CD4-positive, alpha-beta T cell treated with Interleukin-6 at 100 ng/mL for 8 hours (primary cell): ENCODE data around the gene GRB14.

ENCODE experiments used
- DNase-seq: peaks from one replicate; pipeline ENCODE4 v3.0.0-alpha.2; 2020; ENCODE audit warnings: mixed read lengths, low spot score

Gene GRB14

DNA sequence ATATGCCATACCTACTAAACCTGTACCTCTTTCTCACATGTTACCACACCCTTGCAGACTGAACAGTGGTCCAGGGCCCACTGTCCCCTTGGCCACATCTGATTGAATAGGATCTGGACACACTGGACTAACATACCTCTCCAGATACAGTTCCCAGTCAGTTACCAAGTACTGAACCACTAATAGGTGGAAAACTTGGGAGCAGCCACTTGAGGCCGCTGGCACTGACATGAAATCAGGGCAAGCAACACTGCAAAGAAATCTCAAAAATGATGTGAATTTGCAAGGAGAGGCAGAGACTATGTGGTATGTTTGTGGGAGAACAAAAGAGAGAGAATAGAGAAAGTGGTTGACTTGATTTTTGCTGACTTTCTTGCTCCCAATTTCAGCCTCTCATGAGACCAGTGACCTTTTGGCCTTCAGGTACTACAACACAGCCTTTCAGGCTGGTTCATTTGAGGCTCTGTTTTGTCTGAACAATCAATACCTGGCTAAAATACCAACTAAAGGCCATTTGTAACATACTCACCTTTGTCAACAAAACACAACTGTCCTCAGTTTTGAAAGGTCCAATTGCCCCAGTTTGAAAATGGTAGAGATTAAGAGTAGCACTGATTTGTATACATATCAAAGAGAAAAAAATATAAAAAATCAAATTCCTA lies 7.8 kb downstream of the GRB14 start:
- DNase-seq, result no peak

DNA sequence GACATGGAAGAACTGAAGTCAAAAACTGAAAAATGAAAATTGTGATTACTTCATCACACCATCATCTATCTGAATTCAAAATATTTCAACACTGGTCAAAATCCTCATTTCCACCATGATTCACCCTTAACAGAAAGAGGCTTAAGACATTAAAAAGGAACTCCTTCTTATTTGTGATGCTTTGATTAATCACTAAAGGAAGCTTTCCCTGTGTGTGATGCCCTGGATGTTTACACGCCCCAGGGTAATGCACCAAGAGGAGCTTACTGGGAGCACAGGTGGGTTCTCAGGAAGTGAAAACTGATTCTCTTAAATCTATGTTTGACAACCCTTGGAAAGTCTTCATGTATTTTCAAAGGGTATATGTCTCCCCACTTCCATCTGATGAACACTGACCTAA lies 11.5 kb downstream of the GRB14 start:
- DNase-seq, result no peak

DNA sequence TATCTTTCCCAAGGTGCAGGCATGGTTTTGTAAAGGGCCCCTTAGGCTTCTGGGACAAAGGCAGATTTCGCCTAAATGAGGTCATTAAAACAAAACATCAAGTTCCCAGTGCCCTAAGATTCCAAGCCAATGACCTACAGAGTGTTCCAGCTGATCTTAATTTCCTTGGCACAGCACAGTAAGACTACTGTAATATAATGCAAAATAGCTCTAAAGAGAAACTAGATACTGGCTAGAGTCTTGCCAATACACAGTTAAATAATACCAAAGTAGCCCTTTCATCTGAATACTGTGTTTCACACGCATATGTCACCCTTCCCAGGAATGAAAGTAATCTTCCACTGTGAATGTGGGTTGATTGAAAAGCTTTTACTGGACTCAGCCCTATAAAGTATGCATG lies 14.7 kb downstream of the GRB14 start:
- no peak for DNase-seq

DNA sequence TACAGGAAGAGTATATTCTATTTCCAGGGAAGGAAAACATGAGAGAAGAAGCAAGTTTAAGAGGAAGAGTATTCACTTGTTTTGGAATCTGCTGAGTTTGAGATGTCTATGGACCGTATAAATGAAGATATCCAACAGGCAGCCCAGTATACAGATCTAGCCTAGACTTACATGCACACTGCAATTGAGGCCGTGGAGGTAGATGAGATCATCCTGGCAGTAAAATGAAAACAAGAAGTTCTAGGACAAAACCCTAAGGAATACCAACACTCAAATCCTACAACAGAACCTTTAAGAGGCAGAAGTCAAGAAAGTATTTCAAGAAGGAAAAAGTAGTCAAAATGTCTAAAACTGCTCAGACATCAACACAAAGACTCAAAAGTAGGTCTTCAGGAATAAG lies 16.0 kb downstream of the GRB14 start:
- no peak for DNase-seq

DNA sequence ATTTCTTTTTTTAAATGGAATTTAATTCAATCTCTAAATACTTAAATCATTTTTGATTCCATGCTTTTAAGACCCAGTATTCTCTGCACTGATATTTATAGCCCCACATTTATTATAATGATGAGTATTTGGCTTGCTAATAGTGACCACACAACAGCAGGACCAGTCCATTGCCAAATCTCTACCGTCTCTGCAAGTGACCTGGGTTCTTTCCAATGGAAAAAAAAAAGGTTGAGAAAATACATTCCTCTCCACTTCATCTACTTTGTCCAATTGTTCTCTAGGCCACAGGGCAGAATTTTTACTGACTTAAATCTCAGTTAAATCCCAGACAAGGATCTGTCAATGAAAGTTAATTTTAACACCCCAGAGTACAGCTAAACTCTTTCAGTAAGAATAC lies 20.5 kb downstream of the GRB14 start:
- no peak for DNase-seq

DNA sequence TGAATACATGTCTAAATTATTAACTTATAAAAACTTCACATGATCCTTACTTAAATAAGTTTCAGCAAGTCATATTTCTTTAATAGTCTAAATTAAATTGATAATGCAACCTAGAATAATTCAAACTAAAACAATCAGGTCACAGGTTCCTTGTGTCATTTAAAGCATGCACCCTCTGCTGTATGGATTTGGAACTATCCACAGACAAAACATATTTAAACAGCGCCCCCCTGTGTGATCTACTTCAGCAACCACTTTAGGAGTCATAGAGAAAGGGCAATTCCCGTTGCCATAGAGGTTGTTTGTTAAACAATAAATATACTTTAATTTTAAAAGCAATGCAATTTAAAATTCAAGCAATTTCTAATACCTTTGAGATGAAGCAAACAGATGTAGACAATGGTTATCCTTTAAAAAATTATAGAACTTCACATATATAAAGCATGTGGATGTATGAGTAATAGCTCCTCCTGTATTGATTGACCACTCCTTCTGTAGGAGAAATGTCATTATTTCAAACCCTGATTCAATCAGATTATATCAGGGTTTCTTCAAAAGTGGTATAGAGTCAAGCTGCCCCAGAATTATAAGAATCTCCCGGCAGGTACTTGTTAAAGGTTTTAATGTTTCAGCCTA lies 21.2 kb downstream of the GRB14 start:
- DNase-seq, result no peak

DNA sequence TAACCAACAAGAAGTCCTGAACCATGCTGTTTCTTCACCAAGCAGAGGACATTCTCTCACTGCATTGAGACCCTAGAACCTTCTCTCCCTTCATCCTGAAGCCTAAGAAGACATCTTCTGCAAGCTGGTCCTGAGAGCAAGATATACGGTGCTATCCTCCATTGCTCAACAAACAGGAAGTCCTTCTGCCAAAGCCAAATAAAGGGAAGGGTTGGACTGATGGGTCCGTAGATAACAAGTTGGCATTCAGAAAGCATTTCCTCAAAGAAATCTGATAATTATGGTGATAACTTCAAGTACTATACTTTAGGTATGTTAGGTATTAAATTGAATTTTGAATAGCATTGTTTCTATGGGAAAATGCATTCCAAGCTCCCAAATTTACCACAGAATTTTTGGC lies 23.3 kb downstream of the GRB14 start:
- no peak for DNase-seq

DNA sequence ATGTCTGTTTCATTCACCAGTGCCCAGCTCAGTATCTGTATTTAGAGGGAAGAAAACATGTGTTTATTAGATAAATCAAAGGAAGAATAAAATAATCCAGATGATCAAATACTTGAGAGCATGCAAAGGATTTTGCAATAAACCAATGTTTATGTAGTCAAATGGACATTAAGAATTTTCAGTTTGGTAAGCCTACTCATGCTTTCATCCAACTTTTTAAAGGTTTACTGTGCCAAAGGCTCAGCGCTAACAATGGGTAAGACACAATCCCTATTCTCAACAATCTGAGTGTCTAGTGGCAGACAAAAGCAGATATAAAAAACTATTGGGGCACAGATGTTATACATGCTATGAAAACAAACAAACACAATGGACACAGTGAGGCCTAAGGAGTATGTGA lies 26.3 kb downstream of the GRB14 start:
- DNase-seq, result no peak

DNA sequence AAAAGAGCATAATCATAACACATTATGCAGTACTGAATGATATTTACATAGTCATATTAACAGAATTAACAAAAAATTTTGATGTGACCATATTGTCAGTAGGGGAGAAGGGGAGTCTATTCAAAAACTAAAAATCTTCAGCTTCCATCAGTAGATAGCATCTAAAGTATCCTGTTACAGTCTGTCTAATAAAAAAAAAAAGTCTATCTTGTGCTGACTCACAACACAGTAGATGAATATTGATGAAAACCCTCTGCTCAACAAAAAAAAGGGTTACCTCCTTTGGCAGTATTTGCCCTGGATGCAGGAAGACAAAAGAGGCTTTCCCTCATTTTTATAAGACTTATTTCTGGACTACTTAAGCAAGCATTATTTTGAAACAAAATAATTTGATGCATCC lies 27.3 kb downstream of the GRB14 start:
- DNase-seq, result no peak

DNA sequence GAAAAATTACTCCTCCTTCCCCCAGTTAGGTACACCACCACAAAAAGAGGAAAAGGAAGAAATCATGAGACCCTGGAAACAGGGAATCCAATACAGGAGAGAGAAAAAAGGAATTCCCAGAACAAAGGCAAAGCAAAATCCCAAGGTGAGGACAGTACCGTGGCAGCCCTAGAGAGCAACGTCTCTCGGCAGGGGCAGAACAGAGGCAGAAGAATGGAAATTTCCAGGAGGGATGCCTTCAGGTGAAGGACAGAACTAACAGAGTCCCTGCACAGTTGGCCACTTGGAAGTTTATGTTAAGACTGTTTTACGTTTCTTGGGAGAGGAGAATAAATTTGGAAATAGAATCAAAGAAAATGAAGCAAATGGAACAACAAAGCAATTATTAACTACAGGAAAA lies 27.7 kb downstream of the GRB14 start:
- DNase-seq, result no peak

DNA sequence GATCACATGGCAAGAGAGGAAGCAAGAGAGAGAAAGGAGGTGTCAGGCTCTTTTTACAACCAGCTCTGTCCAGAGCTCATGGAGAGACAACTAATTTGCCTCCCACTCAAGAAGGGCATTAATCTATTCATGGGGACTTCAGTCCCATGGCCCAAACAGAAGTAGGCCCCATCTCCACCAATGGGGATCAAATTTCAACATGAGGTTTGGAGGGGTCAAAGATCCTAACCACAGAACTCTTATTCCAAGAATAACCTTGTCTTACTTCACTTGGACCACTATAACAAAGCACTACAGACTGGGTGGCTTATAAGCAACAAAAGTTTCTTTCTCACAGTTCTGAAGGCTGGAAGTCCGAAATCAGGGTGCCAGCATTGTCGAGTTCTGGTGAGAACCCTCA lies 31.8 kb downstream of the GRB14 start:
- no peak for DNase-seq

DNA sequence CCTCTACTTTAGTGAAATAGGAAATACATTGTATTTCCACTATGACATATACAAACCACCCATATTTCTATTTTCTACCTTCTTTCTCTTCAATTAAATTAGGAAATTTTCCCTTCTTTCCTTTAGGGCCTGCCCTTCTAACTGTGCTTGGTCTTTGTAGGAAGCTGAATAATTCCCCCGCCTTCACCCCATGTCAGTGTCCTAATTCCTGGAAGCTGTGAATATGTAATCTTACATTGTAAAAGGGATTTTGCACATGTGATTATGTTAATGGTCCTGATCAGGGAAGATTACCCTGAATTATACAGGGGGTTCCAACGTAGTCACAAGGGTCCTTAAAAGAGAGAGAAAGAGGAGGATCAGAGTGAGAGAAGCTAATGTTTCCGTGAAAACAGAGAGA lies 40.2 kb downstream of the GRB14 start:
- DNase-seq, result no peak

DNA sequence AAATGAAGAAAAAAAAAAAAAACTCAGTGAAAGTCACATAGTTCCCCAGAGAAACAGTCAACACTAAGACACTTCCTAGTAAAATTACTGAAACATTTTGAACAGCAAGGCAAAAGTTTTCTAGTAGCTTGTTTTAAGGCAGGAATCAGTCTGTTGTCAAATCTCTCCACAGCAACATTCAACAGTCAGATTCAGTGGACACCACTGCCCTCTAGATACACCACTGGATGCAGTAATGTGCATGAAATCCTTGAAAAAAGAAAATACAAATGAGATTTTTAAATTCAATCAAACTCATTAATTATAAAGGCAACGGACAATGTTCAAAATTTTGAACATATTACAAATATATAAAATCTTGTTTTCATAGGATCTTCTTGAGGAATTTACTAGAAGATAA lies 46.4 kb downstream of the GRB14 start:
- no peak for DNase-seq

DNA sequence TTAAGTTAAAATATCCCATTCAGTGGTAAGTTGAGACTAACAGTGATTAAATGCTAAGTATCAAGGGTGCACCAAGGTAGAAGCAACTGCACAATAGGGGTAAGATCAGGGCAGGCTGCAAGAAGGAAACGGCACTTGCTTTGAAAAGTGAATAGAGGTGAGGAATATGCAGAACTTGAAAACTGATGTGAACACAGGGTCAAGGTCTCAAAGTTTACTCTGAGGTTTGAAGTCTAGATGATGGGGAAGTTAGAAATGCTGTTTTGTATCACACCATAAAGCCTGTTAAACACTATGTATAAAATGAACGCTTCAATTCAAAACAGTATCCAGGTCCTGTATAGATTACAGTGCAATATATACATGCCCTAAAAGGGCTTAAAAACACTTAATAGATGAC lies 50.8 kb downstream of the GRB14 start:
- no peak for DNase-seq

DNA sequence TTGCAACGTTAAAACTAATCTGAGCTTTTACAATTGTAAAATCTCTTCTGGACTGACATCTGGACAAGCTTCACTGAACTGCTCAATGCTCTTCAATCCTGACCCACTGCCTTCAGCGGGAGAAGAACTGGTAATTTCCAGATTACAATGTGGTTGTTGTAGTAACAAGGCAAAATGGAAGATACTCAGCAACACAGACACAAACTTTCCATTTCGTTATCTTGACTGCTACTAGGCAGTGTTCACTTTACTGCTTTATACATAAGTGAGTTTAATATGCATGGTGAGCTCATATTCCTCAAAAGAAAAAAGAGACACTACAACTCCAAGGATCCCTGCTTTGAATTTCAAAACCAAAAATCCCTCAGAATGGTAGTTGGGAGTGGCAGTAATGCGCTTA lies 51.9 kb downstream of the GRB14 start:
- DNase-seq, result no peak

DNA sequence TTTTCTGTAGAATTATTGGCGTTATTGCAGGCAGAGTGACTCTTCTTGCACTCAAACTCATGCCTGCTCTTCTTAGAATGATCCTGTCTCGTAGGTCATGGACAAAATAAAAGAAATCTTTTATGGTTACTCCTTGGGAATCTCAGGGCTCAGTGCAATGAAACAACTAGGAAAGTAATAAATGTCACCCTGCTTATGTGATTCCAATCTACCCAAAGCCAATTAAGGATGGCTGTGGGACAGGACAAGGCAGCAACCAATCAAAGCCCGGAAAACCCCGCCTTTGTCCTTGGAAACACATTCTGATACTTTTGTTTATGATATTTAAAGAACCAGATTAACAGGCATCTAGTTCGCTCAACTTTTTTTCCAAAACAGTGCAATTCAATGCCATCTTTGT lies 53.0 kb downstream of the GRB14 start:
- no peak for DNase-seq

DNA sequence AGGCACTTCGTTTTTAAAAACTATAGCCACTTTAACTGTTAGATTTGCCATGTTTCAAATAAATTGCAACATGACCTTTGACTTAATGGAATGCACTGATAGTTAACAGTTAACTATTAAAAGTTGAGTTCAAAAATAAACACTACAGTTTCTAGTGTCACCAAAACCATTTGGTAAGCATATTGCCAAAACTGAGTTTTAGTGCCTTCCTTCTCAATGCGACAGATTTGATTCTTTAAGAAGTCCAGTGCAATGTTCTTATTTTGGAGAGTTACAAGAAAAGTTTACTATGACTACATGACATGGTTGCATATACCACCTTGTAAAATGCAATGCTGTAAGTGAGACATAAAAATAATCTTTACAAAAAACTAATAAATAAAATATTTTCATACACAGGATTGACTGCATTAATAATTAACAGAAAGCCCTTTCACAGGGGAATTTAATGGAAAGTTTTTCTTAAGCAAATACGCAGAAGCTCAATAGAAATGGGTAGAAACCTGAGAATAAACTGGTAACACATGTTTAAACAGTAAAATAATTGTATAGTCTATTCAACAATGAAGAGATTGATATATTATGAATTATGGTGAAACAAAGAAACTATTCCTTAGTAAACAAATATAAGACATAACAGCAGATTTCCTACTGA lies 53.8 kb downstream of the GRB14 start:
- no peak for DNase-seq

DNA sequence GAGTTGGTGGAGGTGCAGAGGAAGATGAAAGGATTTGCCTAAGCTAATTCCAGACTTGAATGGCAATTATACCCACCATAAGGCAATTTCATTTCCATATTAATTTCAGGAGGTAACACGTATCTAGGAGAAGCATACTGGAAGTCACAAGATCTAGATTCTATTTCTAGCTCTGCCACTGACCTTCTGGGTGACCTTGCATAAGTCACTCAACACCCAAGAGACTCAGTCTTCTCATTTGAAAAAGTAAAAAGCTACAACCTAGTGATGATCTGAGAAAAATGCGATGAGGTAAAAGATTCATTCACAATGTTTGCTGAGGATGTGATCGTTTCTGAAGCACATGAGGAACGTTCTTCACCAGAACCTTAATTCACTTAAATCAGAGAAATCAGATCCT lies 55.9 kb downstream of the GRB14 start:
- no peak for DNase-seq

DNA sequence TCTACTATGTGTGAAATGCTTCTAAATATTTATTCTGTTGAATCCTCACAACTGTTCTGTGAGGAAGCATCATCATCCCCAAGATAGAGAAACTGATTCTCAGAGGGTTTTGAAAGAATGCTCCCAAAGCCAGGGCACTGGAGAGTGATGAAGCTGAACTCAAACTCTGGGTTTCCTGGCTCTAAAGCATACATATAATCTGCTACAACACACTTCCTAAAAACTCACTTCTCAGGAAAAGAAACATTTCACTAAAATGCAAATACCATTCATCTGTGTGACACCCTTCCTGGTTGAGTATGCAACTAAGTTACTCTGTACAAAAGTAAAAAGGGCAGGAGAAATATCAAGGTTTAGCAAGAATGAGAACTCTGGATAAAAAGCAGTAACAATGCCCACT lies 58.6 kb downstream of the GRB14 start:
- no peak for DNase-seq

DNA sequence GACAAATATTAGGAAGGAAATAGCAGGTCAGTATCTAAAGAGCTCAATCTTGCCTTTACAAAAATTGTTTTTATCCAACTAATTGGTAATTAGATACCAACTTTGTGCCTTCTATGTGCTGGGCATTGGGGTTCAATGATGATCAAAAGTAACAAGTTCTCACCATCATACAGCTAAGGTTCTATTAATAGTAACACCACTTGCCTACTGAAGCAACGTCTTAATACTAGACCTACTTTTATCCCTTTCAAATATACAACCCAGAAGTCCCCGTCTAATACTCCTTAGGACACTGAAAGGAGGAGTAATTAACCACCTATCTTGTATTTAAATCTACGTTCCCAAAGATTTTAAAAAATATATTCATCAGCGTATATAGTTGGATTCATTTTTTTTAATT lies 59.3 kb downstream of the GRB14 start:
- DNase-seq, result no peak

DNA sequence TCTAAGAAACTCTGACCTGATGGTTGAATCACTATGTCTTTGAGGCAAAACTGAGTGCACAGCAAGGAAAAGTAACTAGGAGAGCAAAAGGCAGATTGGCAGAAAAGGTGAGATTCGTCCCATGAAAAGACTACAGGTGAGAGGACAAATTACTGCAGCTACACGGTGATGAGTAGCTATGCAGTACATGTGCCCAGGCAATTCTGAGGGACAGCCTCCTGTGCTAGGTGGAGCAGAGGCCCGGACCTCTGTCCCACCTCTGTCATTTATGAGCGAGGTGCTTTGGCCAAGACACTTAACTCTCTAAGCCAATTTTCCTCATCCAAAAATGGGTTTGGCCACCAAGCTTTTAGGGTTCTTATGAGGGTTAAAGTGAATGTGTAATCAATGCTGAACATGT lies 59.9 kb downstream of the GRB14 start:
- DNase-seq, result no peak

DNA sequence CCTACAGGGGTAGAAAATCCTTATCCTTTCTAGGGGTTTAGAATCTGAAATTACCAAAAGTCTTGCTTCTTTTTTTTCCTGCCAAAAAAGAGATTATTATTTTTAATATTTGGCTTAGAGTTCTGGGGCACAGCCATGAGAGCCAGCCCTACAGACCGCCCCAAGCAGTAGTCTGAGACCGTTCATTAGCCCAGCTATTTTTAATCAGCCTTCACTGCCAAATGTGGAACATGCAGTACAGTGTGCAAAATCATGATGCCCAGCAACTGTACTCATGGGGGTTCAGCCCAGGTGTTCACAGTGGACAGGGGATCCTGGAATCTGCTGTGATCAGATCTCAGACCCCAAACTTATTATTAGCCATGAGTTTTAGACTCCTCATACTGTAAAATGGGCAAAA lies 60.4 kb downstream of the GRB14 start:
- no peak for DNase-seq

DNA sequence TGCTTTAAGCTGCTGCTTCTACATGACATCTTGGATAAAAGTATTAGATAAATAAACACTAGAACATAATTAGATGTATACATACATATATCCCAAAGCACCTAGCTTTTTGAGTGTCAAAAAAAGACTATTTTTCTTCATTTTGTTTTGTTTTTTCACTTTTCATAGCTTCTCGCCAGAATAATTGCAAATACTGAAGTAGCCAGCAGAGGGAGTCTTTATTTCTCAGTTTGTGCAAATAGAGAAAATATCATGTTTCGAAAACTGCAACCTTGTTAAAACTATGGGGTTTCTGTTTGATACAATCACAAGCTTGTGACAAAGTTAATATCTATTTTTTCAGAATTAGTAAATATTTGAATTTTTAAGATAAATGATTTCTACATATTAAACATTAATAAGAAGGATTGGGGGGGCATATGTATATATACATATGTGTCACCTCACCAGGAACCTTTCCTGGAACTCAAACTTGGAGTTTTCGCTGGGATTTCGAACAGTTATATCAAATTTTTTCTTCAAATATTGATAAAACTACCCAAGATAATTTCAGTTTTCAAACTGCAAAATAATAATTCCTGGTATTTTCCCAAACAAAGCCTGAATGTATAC lies 61.0 kb downstream of the GRB14 start:
- no peak for DNase-seq
